NCI-H446 treated with DMSO at 0.1 percent for 48 hours (cell line): ENCODE data around the gene PSORS1C2.

Source experiments
- DNase-seq: peaks from one replicate; lab custom pipeline; 2025; lab: John Stamatoyannopoulos, UW

Gene PSORS1C2

DNA sequence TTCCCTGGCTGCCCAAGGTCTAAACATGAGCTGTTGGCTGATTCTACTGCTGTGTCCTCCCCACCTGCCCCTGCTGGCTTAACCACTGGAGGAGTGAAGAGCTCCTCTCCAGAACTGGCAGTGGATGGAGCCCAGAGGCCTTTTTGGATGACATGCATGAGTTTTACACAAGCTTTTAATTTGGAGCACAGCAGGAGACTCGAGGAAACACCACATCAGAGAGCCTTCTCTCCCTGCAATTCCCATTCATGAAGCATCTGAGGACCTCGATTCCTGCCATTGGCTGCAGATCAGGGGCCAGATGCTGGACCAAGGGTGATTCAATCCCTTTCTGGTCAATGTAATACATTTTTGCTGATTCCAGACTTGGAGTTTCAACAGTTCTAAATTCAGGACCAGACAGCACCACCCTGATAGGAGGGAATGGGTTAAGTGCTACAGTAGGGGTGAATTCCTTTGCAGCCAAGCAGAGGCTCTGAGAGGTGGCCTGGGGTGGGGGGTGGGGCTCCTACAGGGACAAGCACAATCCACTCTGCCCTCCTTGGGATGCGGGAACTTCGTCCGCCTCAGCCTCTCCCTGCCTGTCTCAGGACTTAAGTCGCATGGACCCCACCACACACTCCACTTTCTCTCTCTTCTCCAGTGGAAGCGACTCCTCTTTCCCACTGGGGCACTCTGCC is 24.9 kb downstream of the PSORS1C2 start:
- no peak for DNase-seq

- no peak for DNase-seq
These were observed 26.4 kb downstream of the PSORS1C2 start, which contains the start of gene C6orf15 for GRCh38 chr6:31112478-31112877. TSS of gene C6orf15 (minus strand) at chr6:31112575. CDS start at chr6:31112555, 20 bp downstream.

- no peak for DNase-seq
These were observed 27.2 kb downstream of the PSORS1C2 start for GRCh38 chr6:31111712-31112111.

DNA sequence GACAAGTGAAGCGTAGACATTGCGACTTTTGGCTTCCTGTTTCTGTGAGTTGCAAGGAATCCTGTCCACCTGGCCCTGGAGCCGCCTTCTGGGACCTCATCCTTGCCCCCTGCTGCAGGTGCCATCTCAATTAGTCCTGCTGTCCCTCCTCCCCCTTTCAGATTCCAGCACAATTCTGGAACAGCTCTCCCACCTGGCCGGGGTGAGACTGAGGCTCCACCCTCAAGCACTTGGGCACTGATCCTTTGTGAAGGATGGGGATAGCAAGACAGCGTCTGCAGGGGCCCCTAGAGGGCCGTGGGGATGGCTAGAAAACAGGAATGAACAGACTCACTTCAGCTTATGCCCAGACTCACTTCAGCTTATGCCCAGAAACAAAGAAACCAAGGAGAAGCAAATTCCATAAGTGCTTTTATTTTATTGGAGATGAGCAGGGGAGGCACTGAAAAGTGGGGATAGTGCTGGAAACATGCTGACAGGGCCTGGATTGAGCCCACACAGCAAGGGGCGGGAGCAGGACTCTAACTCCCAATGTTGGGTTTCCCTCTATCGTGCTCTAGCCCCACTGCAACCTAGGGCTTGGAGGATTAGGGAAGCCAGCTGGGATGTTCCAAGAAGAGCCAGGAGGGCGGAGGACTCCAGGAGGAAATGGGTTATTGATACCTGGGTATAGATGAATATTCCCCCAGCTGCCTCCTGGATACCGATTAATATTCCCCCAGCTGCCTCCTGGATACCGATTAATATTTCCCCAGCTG is 27.9 kb downstream of the PSORS1C2 start:
- DNase-seq: no peak

DNA sequence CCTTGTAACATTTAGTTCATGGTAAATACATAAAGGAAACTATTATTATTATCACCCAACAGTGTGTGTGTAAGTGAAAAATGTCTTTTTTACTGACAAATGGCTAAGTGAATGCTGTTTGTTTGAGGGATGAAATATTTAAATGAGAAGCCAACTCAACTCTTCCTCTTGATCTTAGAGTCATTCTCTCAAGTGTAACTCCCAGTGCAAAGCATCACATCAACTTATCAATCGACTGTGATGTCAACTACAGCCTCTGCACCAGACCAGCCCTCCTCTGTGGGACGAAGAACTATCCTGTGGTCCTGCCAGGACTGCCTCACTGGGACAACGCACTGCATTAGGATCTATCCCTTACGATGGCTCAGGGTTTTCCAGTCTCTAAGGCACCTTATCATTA is 31.8 kb downstream of the PSORS1C2 start:
- no peak for DNase-seq

DNA sequence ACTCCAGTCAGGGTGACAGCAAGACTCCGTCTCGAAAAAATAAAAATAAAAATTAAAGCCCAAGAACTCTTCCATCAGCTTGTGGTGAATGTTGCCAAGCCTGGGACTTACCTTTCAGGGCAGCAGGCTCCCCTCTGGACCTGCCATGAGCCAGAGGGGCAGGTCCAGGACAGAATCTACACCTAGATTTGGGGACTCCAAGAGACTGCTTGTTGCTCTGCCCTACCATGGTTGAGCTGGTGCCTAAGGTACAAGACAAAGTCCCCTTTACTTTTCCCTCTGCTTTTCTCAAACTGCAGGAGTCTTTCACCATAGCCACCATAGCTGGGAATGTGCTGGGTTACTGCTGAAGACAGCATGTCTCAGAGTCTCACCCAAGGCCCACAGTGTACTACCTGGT is 35.7 kb downstream of the PSORS1C2 start:
- DNase-seq: no peak

DNA sequence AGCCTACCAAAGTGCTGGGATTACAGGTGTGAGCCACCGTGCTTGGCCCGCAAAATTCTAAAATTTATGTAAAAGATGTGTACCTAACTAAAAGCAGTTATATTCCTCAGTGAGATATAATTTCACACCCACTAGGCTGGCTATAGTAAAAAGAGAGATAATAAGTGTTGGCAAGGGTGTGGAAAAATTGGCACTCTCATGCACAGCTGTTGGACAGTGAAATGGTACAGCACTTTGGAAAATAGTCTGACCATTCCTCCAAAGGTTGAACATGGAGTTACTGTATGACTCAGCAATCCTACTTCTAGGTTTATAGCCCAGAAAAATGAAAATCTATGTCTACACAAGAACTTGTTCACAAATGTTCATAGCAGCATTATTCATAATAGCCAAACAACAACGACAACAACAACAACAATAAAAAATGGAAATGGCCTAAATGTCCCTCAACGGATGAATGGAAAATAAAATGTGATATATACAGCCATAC is 40.4 kb downstream of the PSORS1C2 start:
- DNase-seq: no peak

GRCh38 chr6:31096656-31097055 is 42.2 kb downstream of the PSORS1C2 start:
- DNase-seq: no peak

DNA sequence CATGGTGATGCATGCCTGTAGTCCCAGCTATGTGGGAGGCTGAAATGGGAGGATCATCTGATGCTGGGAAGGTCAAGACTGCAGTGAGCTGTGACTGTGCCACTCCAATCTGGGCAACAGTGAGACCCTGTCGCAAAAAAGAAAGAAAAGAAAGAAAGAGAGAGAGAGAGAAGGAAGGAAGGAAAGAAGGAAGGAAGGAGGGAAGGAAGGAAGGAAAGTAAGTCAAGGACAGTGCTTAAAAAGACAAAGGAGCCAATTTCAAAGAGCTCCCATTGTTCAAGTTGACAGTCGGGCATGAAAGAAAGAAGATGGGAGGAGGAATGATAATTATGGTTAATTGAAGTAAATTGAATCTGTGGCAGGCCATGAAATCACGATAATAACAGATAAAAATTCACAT is 42.7 kb downstream of the PSORS1C2 start:
- DNase-seq: no peak

DNA sequence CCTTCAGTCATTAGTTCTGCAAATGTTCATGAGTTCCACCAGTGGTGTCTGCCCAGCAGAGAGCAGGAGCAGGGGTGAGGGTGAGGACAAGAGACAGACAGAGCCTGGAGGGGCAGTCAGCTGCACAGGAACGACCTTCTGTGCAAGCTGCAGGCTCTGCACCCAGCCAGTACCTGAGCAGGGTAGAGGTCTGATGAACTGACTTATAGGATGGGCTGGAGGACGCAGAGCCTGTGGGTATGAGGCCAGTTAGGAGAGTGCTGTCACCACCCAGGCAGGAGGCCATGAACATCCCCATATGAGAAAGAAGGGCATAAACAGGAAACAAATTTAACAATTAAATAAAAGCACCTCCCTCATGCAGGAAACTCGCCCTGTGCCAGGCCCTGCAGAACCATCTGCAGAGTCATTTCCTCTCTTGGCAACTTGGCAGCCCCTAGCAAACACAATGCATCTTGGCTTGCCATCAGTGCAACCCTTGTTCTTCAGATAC is 44.4 kb downstream of the PSORS1C2 start:
- no peak for DNase-seq

DNA sequence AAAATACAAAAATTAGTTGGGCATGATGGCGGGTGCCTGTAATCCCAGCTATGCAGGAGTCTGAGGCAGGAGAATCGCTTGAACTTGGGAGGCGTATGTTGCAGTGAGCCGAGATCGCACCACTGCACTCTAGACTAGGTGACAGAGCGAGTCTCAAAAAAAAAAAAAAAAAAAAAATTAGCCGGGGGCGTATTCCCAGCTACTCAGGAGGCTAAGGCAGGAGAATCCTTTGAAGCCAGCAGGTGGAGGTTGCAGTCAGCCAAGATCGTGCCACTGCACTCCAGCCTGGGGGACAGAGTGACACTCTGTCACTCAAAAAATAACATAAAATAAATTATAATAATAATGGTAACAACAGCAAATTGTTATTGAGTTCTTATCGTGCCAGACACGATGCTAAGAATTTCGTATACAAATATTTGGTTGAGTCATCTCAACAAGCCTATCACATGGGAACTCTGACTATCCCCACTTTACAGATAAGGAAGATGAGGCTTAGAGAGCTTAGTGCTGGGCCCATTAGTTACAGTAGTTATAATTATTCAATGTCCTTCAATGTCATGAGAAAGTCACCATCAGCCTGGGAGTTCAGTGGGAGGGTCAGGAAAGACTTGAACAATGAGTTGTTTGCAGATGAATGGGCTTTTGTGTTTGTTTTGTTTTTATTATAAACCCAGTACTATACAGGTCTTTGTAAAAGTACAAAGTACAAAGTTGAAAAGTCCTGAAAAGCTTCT is 45.9 kb downstream of the PSORS1C2 start:
- no peak for DNase-seq

- DNase-seq: no peak
These were observed 46.6 kb downstream of the PSORS1C2 start for GRCh38 chr6:31092238-31092637.

- DNase-seq: no peak
These were observed 47.2 kb downstream of the PSORS1C2 start for GRCh38 chr6:31091680-31092079.

DNA sequence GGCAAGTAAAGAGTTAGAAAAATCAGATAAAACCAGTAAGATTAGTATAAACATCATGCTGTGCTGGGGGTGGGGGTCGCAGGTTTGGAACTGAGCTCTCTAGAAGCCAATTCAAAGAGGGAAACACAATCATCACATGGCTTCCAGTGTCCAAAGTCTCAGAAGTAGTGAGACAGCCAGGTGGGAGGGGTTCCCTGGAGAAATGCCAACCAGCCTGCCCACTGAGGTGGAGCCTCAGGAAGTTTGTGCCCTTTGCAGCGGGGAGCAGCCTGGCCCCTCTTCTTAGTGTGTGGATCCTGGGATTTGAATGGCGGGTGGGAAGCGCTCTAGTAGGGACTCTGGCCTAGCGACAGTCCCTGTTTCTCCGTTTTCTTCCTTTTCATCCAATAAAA is 47.9 kb downstream of the PSORS1C2 start:
- no peak for DNase-seq

- DNase-seq: no peak
These were observed 48.4 kb downstream of the PSORS1C2 start for GRCh38 chr6:31090275-31090972.
